Measurements from ENCODE around the gene PRR23E. TPM values are rescaled to one million over a fixed set of nuclear protein-coding genes. Genes with fewer than 3 reads are reported as not detected.

The PRR23E gene
- total and polyA plus RNA-seq, 4 donors: not detected

GRCh38 chr3:127150513-127151250 is 42.2 kb upstream of the PRR23E start:
- H3K27ac ChIP-seq (ENCODE audit: low read depth in 1 of 2, low read length in 1 of 2): no peak overlapping the region
- no peaks in the 10 kb centered on the region for H3K9me3 ChIP-seq (ENCODE audit: control insufficient read depth in 4 of 4, insufficient read depth in 3 of 4, low read length in 3 of 4)
- no peaks in the 10 kb centered on the region for H3K36me3 ChIP-seq (ENCODE audit: control insufficient read depth in 4 of 4, insufficient read depth in 4 of 4, low read length in 4 of 4)
- H3K27me3 ChIP-seq (ENCODE audit: control insufficient read depth in 3 of 3, insufficient read depth in 3 of 3, low read length in 2 of 3): peaks cover 0 to 3% (median 0%) of the 10 kb centered on the region in 3 donors
- ATAC-seq (ENCODE audit: insufficient read depth, low FRiP score) (no peak), DNase-seq (no peak)
- H3K4me3 ChIP-seq: no peak overlapping the region
- TF ChIP-seq CTCF (IDR thresholded peaks at IDR 0.05; ENCODE audit: control extremely low read depth, extremely low read depth): no peak
- no peak overlapping the region for H3K9ac ChIP-seq (ENCODE audit: insufficient read depth in 1 of 2, low read length in 2 of 2)
- 89 to 92% methylated on average over 15 of the region's 15 CpGs for WGBS, 2 donors
- H3K4me1 ChIP-seq (ENCODE audit: control insufficient read depth in 5 of 5, insufficient read depth in 5 of 5, low read length in 5 of 5): no peaks in the 10 kb centered on the region

- DNase-seq: no peak
- no peak overlapping the region for H3K9ac ChIP-seq (ENCODE audit: insufficient read depth in 1 of 2, low read length in 2 of 2)
- peaks cover 0 to 3% (median 0%) of the 10 kb centered on the region in 3 donors for H3K27me3 ChIP-seq (ENCODE audit: control insufficient read depth in 3 of 3, insufficient read depth in 3 of 3, low read length in 2 of 3)
- no peak overlapping the region for H3K27ac ChIP-seq (ENCODE audit: low read depth in 1 of 2, low read length in 1 of 2)
- no peaks in the 10 kb centered on the region for H3K9me3 ChIP-seq (ENCODE audit: control insufficient read depth in 4 of 4, insufficient read depth in 3 of 4, low read length in 3 of 4)
- no peaks in the 10 kb centered on the region for H3K36me3 ChIP-seq (ENCODE audit: control insufficient read depth in 4 of 4, insufficient read depth in 4 of 4, low read length in 4 of 4)
- 93 to 94% methylated on average over 9 of the region's 9 CpGs for WGBS, 2 donors
- H3K4me3 ChIP-seq: no peak overlapping the region
- ATAC-seq (ENCODE audit: insufficient read depth, low FRiP score): no peak
- H3K4me1 ChIP-seq (ENCODE audit: control insufficient read depth in 5 of 5, insufficient read depth in 5 of 5, low read length in 5 of 5): no peaks in the 10 kb centered on the region
- no peak for TF ChIP-seq CTCF (IDR thresholded peaks at IDR 0.05; ENCODE audit: control extremely low read depth, extremely low read depth)
Observed at GRCh38 chr3:127151251-127151564, 41.7 kb upstream of the PRR23E start.

- no peak overlapping the region for H3K27ac ChIP-seq (ENCODE audit: low read depth in 1 of 2, low read length in 1 of 2)
- ATAC-seq (ENCODE audit: insufficient read depth, low FRiP score) (no peak), DNase-seq (no peak)
- H3K36me3 ChIP-seq (ENCODE audit: control insufficient read depth in 4 of 4, insufficient read depth in 4 of 4, low read length in 4 of 4): no peaks in the 10 kb centered on the region
- H3K4me1 ChIP-seq (ENCODE audit: control insufficient read depth in 5 of 5, insufficient read depth in 5 of 5, low read length in 5 of 5): no peaks in the 10 kb centered on the region
- no peak overlapping the region for H3K4me3 ChIP-seq
- H3K27me3 ChIP-seq (ENCODE audit: control insufficient read depth in 3 of 3, insufficient read depth in 3 of 3, low read length in 2 of 3): peaks cover 0 to 3% (median 0%) of the 10 kb centered on the region in 3 donors
- TF ChIP-seq CTCF (IDR thresholded peaks at IDR 0.05; ENCODE audit: control extremely low read depth, extremely low read depth): no peak
- no peaks in the 10 kb centered on the region for H3K9me3 ChIP-seq (ENCODE audit: control insufficient read depth in 4 of 4, insufficient read depth in 3 of 4, low read length in 3 of 4)
- H3K9ac ChIP-seq (ENCODE audit: insufficient read depth in 1 of 2, low read length in 2 of 2): no peak overlapping the region
- 82 to 86% methylated on average over 2 of the region's 2 CpGs for WGBS, 2 donors
Observed at GRCh38 chr3:127151992-127152650, 40.8 kb upstream of the PRR23E start.
